HG03097 (cell line): Measurements from ENCODE around the gene PCYOX1L.

Experiments used
- ATAC-seq: cut with Tn5 transposase; IDR thresholded peaks from one replicate; pipeline ENCODE4 v1.9.1; 2021; ENCODE audit not compliant: unreplicated experiment, low FRiP score

Gene PCYOX1L

DNA sequence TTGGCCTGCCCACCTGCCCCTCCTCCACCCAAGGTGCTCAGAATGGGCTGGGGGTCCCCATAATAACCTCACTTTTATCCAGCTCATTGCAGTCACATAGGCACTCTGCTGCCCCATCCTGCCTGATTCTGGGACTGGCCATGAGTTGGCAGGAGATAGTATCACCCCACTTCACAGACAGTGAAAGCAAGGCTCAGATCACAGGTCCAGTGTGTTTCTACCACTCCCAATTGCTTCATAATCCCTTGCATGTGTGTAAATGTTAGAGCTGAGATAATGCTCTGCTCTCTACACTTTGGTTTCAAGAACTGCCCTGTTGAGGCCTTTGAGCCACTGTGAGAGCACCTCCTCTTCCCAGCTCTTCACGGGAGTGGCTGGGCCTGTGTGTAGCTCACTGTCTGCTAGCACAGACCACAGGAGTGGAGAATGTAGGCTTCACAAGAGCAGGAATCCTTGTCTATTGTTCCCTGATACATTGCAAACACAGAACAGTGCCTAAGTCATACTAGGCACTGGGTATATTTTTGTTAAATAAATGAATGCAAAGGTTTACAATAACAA lies 8.4 kb downstream of the PCYOX1L start:
- no peak for ATAC-seq

DNA sequence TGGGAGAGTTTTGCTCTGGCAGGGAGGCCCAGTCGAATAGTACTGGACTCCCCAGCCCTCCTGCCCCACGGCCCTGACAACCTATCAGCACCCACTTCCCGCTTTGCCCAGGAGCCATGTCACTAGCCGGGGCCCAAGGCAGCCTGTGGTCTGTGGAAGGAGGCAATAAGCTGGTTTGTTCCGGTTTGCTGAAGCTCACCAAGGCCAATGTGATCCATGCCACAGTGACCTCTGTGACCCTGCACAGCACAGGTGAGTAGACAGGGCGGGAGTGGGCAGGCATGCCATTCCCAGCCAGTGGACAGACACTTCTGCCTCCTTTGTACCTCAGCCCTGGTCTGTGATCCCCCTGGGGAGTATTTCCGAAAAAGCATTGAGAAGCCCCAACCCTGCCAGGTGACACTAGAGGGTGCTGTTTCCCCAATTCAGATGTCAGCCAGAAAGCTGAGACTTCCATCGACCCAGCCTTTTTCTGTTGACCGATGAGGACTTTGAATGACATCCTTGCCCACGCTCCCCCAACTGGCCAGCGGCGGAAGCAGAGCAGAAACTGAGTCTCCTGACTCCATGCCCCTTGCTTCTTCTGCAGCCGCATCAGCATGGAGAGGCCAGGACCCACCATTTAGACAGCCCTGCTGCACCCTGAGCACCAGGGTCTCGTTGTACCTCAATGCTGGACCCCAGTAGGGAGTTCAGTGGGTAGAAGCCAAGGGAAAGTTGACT lies 9.6 kb downstream of the PCYOX1L start:
- no peak for ATAC-seq

DNA sequence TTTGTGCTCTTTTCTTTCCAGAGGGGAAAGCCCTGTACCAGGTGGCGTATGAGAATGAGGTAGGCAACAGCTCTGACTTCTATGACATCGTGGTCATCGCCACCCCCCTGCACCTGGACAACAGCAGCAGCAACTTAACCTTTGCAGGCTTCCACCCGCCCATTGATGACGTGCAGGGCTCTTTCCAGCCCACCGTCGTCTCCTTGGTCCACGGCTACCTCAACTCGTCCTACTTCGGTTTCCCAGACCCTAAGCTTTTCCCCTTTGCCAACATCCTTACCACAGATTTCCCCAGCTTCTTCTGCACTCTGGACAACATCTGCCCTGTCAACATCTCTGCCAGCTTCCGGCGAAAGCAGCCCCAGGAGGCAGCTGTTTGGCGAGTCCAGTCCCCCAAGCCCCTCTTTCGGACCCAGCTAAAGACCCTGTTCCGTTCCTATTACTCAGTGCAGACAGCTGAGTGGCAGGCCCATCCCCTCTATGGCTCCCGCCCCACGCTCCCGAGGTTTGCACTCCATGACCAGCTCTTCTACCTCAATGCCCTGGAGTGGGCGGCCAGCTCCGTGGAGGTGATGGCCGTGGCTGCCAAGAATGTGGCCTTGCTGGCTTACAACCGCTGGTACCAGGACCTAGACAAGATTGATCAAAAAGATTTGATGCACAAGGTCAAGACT lies 10.3 kb downstream of the PCYOX1L start:
- ATAC-seq = no peak

DNA sequence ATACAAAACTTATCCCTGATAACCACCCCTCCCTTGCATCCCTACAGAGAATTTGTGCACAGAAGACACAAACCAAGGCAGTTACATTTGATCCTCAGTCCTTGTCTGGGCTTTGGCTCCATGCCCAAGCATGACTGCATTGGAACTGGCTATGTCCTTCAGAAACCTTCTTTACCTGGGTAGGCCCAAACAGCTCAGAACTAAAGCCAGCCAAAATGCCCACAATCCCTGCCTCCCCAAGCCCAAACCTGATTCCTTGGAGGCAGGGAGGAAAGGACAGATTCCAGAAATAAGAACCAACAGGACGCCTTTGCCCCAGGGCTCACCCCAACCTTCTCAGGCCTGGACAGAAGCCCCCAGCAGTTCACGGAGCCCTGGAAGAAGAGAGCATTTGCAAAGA lies 13.0 kb downstream of the PCYOX1L start:
- ATAC-seq = no peak

DNA sequence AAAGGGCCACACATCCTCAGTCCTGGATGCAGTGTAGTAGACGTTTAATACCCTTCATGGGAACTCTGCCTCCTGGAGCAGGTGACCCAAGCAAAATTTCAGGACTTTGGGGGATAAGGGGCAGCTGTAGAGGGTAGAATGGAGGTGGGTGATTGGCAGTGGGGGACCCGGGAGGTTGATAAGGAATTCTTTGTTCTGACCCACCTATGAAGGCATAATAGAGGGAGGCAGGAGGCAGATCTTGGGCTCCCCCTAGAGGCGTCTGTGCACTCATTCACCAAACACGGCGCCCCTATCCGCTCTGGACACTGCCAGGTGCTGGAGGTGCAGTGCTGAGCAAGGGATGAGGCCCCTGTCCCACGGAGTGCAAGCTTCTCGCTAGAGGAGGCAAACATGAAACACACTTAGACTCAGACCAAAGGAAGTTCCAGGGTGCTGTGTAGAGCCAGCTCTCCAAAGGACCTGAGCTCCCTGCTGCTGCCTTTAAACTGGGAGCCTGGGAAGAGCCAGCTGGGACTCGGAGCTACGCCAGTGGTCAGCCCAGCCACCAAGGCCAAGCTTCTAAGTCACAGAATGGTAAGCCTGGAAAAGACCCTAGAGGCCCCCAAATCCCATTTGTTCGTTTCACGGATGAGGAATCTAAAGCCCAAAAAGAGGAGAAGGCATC lies 13.6 kb downstream of the PCYOX1L start:
- ATAC-seq = peak; percentile 59

DNA sequence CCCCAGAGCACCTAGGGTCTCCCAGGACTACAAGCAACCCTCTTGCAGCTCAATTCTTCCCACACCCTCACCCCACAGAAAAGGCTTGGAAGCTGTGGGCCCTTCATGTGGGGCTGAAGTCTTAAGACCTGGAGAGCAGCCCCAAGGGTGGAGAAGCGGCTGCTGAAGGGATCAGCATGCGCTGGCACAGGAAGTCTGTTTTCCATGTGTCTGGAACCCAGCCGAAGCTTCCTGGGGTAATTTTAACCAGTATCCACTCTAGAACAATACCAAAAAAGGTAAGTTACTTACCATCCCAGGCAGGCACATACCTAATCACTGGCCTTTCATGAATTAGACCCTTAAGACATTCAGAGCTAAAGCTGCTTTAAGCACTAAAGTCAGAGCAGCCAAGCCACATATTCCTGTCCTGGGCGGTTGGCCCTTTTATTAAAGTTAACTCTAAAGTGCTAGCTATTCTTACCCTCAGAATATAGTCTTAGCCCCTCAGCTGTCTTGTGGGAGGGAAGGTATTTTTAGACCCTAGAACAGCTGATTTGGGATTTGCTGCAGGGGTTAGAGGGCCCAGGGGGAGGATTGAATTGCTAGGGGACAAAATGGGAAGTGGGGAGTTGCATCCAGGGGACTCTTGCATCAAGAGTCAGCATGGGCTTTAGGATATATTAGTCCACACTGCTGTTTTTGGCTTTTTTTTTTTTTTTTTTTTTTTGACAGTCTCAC lies 14.4 kb downstream of the PCYOX1L start:
- ATAC-seq = no peak

DNA sequence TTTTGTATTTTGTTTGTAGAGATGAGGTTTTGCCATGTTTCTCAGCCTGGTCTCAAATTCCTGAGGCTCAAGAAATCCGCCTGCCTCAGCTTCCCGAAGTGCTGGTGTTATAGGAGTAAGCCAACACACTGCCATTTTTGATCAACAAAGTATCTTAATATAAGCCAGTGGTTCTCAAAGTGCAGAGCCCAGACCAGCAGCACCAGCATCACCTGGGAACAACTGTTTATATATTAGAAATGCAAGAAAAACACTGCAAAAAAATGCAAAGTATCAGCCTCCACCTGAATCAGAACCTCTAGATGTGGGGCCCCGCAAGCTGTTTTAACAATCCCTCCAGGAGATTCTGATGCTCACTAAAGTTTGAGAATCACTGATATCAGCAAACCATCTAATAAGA lies 15.1 kb downstream of the PCYOX1L start:
- no peak for ATAC-seq

DNA sequence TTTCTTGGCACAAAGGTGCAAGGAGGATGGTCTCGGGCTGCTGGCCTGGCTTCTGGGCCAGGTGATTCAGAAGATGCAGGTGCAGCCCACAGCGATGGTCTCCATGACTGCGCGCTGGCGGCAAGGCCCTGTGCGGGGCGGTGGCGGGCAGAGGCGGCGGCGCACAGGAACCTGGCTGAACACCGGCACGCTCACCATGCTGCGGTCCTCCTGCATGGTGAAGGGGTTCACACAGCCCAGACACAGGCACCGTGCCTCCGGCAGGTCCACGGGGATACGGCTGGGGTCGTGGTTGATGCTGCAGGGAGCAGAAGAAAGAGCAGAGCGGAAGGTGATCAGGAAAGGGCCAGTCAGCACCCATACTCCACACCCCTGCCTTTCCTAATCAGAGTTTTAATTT lies 16.5 kb downstream of the PCYOX1L start:
- ATAC-seq = no peak

DNA sequence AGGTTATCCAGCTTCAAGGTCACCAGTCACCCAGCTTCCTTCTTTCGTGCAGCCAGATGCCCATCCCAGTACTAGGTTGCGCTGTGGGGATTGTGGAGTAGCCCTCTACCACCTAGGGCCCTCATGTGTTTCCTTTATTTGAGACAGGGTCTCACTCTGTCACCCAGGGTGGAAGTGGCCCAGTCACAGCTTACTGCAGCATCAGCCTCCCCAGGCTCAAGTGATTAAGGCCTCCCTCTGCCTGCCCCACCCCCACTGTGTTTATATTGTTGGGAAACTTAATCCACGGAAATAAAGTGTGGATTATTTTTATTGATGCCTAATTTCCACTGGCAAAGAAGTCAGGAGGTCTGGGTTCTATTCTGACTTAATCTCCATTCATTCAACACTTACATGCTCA lies 17.0 kb downstream of the PCYOX1L start:
- no peak for ATAC-seq

DNA sequence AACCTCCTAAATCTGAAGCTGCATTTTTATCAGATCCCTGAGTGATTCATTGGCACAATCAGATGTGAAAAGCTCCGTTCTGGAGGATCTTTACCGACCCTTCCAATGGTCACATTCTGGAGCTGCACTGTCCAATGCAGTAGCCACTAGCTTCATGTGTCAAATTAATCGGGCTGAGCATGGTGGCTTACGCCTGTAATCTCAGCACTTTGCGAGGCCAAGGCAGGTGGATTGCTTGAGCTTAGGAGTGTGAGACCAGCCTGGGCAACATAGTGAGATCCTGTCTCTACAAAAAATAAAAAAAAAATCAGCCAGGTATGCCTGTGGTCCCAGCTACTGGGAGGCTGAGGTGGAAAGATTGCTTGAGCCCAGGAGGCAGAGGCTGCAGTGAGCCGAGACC lies 17.6 kb downstream of the PCYOX1L start:
- ATAC-seq = no peak

DNA sequence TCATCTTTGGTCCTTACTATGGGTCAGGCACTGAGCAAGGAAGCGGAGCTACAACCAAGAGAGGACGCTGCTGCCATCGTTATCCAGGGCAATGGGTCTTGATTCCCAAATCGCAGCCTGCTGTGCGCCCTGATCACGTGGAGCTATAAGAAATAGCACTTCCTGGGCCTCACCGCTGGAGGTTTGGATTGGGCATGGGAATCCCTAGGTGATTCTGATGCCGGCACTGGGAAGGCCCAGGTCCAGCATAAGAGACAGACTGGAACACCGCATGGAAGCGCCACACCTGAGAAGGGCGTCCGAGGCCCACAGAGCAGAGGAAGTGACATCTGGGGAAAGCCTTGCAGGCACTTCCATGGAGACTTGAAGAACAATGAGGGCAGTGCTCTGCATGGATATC lies 18.3 kb downstream of the PCYOX1L start:
- ATAC-seq = no peak

DNA sequence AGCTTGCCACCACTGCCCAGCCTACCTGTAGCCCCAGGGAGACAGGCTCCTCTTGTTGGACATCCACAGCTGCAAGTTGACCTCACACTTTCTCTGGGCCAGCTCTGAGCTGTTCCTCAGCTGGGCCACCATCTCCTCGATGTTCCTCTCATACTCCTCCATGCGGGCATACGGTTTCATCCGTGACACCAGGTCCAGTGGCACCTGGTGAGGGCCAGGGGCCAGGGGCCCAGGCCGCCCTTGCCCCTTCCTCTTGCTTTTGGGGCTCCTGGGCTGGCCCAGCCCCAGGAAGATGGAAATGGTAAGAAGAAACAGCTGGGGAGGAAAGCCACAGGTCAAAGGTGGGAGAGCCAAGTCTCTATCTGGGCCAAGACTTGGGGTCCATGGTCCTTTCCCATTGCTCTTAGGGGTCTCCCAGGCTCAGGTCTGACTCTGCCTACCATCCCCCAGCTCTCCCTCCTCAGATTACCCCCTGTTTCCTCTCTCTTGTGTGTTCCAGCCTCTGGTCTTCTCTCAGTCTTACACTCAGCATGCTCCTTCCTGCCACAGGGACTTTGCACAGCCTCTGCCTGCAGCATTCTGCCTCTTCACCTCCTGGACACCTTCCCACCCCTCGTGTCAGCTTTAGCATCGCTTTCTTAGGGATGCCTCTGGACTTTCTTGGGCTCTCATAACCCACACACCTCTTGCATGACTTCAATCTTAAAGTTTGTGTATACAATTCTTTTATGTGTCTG lies 19.0 kb downstream of the PCYOX1L start:
- no peak for ATAC-seq

DNA sequence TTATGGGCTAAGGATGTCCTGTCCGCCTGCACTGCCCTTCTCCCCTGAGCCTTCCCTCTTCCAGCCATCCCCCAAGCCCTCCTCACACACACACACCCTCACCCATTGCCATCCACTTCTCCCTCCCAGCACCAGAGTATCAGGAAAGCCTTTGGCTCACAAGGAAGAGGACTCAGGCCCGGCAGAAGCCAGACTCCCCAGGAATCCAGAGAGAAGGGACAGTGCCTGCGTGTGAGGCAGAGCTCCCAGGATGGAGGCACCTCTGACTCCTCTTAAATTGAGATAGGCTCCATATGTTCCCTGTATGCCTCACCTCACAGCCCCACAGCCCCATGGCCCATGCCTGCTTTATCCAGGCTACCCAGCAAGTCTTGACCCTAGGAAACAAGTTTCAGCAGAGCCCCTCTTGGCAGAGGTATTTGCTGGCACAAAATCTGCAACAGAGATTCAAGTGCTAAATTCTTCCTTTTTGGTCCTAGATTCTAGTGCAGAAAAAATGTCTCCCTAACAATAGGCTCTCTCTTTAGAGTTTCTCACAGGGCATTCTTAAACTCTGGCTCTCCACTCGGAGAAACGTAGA lies 20.5 kb downstream of the PCYOX1L start:
- ATAC-seq = no peak

DNA sequence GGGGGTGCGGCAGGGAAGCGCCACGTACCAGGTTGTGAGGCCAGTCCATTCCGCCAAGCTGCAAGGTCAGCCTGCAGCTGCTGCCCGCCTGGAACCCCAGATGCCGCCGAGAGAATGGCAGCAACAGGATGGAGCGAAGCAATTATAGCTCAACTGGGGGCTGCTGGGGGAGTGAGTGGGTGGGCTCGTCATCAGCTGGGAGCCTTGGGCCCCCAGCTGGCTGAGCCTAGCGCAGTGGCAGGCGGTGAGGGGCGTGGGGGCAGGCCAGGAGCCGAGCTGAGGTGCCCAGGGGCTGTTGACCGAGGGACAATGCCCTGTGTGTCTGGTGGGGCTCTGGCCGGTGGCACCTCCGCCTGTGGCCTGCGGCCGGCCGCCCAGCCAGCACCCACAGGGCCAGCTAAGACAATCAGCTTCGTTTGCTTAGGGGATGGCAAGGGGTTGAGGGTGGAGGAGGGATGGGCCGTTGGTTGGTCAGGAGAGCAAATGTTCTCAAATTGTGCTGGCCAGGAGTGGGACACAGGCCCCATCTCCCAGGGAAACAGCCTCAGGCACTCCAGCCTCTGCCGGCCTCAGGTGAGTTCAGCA lies 21.4 kb downstream of the PCYOX1L start, which contains the start of gene IL17B:
TSS of gene IL17B (minus strand) at position 116 of the 585 bp plus-strand sequence. CDS start at position 49, 67 bp downstream.
- no peak for ATAC-seq

DNA sequence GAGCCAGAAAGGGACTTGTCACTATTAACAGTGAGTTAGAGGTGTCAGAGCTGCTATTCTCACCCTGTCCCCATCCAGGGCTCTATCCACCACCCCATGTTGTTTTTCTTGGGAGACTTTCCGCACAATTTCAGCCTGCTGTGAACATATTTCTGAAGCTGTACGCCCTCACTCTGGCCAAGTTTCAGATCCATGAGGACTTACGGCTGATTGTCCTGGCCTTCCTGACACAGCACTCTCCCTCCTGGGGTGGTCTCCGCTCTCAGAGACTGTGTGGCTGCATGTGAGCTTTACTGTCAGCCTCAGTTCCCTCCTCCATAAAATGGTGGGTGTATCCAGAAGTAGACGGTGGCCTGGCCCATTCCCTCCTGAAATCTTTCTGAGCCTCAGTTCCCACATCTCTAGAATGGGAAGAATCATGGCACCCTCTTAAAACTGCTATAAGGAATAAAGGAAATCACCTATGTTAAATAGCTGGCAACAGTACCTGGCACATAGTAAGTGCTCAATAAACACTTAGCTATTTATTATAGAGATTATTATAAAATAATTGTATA lies 22.1 kb downstream of the PCYOX1L start:
- ATAC-seq = no peak

DNA sequence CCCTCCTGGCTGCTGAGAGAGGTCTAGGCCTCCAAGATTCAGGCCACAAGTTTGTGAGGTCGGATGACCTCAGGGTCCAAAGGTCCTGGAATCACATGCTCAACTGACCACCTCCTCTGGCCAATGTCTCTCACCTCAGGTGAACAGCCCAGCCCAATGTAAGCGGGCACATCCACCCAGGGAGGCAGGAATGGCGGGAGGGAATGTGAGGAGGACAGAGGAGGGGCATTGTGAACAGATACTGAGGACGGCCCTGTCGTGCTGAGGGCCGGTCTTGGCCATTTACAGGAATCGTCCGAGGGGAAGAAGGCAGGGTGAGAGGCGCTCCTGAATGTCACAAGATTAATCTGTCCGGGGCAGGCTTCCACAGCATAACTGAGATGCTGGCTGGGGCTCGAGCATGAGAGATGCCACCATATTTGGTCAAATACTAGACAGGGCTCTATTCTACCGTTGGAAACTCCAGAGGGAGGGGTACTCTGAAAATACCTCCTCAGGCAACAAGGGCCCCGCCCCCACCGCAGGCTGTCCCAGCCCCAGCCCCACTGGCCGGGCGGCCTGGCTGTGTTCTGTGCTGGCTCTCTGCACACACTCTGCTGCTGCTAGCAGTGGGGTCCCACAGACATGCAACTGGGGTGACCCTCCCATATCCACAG lies 22.7 kb downstream of the PCYOX1L start:
- ATAC-seq = no peak

DNA sequence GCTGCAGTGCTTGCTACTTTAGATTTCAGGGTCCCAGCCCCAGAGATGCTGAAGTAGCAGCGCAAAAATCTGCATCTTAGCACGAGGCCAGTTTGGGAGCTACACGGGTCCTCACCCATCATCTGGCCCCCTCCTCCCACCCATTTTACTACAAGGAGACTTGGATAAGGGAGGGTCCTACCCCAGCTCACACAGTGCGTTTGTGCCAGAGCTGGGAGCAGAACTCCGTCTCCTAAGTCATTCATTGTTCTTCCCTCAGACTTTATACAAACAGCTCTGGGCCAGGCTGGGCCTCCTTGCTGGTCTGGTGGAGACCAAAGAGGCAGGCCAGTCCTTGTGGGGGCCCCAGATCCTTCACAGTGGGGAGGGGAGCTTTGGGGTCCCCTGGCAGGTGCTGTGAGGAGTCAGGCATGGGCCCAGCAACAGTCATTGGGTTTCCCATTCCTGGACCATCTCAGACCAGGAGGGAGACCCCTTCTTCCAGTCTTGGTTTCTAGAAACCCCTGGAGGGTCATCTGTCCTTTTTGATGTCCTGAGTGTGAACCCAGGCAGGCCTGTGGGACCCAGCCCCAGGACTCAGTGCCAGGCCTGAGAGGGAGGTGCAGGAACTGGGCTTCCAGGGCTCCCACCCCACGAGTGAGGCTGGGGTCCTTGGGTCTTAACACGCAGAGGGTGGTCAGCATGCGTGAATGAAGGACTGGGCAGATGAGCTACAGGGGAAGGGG lies 23.6 kb downstream of the PCYOX1L start:
- no peak for ATAC-seq

DNA sequence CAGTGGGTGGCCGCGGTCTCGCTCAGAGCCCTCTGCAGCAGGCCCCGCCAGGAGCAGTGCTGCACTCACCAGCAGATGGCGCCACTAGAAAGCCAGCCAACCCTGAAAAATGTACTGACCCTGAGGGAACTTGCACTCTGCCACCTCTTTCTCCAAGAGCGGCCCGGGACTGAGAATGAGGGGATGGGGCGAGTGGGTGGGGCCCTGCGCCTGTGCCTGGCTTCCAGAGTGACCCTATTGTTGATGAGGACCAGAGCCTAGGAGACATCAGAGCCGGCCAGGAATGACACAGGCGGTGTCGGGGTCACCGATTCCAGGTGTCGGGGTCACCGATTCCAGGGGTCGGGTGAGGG lies 24.1 kb downstream of the PCYOX1L start:
- ATAC-seq = peak; percentile 59
